ENCODE results near the gene DNAH3. TPM values are rescaled to one million over a fixed set of nuclear protein-coding genes. Genes with fewer than 3 reads are reported as not detected.

The DNAH3 gene
- total and polyA plus RNA-seq, 2 experiments from 2014 or later: 0.70 to 1.3 TPM

- Histone ChIP-seq H3K4me2 (no peak overlapping the region), H3K79me2 (replicated peaks; ENCODE audit: insufficient read depth) (no peaks in the 10 kb centered on the region), H3K9me2 (ENCODE audit: insufficient read depth) (no peaks in the 10 kb centered on the region; the same call in 1 of the 2 replicates), H4K20me1 (replicated peaks; ENCODE audit: insufficient read depth) (no peaks in the 10 kb centered on the region), H3K27ac (ENCODE audit: low read depth) (no peak overlapping the region), H3K4me3 (no peak overlapping the region), H3K36me3 (ENCODE audit: insufficient read depth) (peaks cover 15% of the 10 kb centered on the region), H3K4me1 (ENCODE audit: insufficient read depth) (no peaks in the 10 kb centered on the region), H3K27me3 (ENCODE audit: insufficient read depth) (no peaks in the 10 kb centered on the region), H3F3A (replicated peaks; ENCODE audit: low read depth) (no peaks in the 10 kb centered on the region), H2AFZ (no peak overlapping the region)
- peaks cover 31% of the 10 kb centered on the region for H3K9me3 Mint-ChIP-seq
- no peak overlapping the region for H3K4me3 Mint-ChIP-seq
- peaks cover 39% of the 10 kb centered on the region for H3K36me3 Mint-ChIP-seq (ENCODE audit: low read depth)
- no peaks in the 10 kb centered on the region for H3K27me3 Mint-ChIP-seq (ENCODE audit: insufficient read depth, low read depth, poor library complexity)
- DNase-seq (ENCODE audit: low spot score) (no peak), ATAC-seq (no peak)
- no peaks in the 10 kb centered on the region for H3K4me1 Mint-ChIP-seq
- TF ChIP-seq EZH2 (IDR thresholded peaks at IDR 0.05; ENCODE audit: low read depth, unreplicated experiment): no peak
- no peak for TF ChIP-seq CREB1 (CRISPR knock-in tag; IDR thresholded peaks at IDR 0.05; ENCODE audit: low read depth)
- TF ChIP-seq ETS1 (IDR thresholded peaks at IDR 0.05): no peak
- TF ChIP-seq ZNF114 (CRISPR knock-in tag; IDR thresholded peaks at IDR 0.05): no peak
- TF ChIP-seq REST (IDR thresholded peaks at IDR 0.05; ENCODE audit: unreplicated experiment): no peak
- no peak overlapping the region for H3K27ac Mint-ChIP-seq
Observed at GRCh38 chr16:21185659-21186325, 35.1 kb upstream of the DNAH3 start.

GRCh38 chr16:21184834-21185233 is 34.2 kb upstream of the DNAH3 start:
- DNase-seq (ENCODE audit: low spot score): no peak
- H3F3A ChIP-seq (replicated peaks; ENCODE audit: low read depth): no peaks in the 10 kb centered on the region
- no peak for ATAC-seq
- H3K4me1 Mint-ChIP-seq: no peaks in the 10 kb centered on the region
- peaks cover 48% of the 10 kb centered on the region for H3K36me3 Mint-ChIP-seq (ENCODE audit: low read depth)
- no peak overlapping the region for H3K27ac Mint-ChIP-seq
- H3K36me3 ChIP-seq (ENCODE audit: insufficient read depth): peaks cover 25% of the 10 kb centered on the region
- no peaks in the 10 kb centered on the region for H3K27me3 ChIP-seq (ENCODE audit: insufficient read depth)
- H3K9me3 Mint-ChIP-seq: peaks cover 35% of the 10 kb centered on the region
- H3K27ac ChIP-seq (ENCODE audit: low read depth): no peak overlapping the region
- H3K4me1 ChIP-seq (ENCODE audit: insufficient read depth): no peaks in the 10 kb centered on the region
- no peaks in the 10 kb centered on the region; the same call in 1 of the 2 replicates for H3K9me2 ChIP-seq (ENCODE audit: insufficient read depth)
- H2AFZ ChIP-seq: no peak overlapping the region
- no peaks in the 10 kb centered on the region for H4K20me1 ChIP-seq (replicated peaks; ENCODE audit: insufficient read depth)
- no peaks in the 10 kb centered on the region for H3K27me3 Mint-ChIP-seq (ENCODE audit: insufficient read depth, low read depth, poor library complexity)
- H3K4me2 ChIP-seq: no peak overlapping the region
- no peak overlapping the region for H3K4me3 ChIP-seq
- H3K4me3 Mint-ChIP-seq: no peak overlapping the region
- H3K79me2 ChIP-seq (replicated peaks; ENCODE audit: insufficient read depth): no peaks in the 10 kb centered on the region
- TF ChIP-seq NANOG (IDR thresholded peaks at IDR 0.05; ENCODE audit: borderline replicate concordance) (no peak), CTCF (conservative IDR thresholded peaks at IDR 0.05; ENCODE audit: low read depth in 2 of 2) (no peak), ETS1 (IDR thresholded peaks at IDR 0.05) (no peak), POLR2AphosphoS5 (IDR thresholded peaks at IDR 0.05; ENCODE audit: low read depth) (no peak), EZH2phosphoT487 (IDR thresholded peaks at IDR 0.05; ENCODE audit: unreplicated experiment) (no peak), ZNF331 (CRISPR knock-in tag; IDR thresholded peaks at IDR 0.05; ENCODE audit: low read depth) (no peak), REST (IDR thresholded peaks at IDR 0.05; ENCODE audit: unreplicated experiment) (no peak)

Measured in GM23338 (cell line).